DMS79 treated with DMSO at 0.1 percent for 48 hours (cell line): ENCODE results near the gene RAB29.

Source experiments
- DNase-seq: peaks from one replicate; lab custom pipeline; 2025; lab: John Stamatoyannopoulos, UW

Gene RAB29

GRCh38 chr1:205794011-205794730 is 18.9 kb upstream of the RAB29 start:
- no peak for DNase-seq

GRCh38 chr1:205792961-205793673 is 17.8 kb upstream of the RAB29 start:
- DNase-seq: no peak

- DNase-seq: no peak
Measured at GRCh38 chr1:205792481-205792881, 17.2 kb upstream of the RAB29 start.

DNA sequence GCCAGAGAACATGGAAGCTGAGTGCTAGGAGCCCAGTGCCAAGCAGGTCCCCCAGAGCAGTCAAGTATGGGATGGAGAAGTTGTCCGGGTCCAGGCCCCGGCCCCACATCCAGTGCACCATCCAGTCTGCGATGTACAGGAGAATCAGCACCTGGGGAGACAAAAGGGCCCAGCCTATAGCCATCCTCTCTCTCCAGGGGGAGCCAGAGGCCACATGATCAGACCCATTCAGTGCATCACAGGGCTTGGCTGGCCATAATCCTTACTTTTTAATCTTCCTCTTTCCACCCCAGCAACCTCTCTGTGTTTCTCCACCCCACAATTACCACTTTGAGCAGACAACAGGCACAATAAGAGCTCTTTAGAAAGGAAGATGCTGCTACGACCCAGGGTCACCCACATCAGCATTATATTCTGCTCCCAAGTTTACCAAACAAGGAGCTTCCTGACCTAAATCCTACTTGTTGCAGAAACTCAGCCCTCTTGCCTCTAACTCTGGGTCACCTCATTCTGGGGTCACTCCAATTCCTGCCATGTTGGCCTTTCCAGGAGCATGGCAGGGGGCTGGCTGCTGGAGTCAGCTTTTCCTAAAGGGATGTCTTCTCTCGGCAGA is 16.4 kb upstream of the RAB29 start:
- DNase-seq: peak; percentile 39

GRCh38 chr1:205787287-205787916 is 12.1 kb upstream of the RAB29 start:
- no peak for DNase-seq

DNA sequence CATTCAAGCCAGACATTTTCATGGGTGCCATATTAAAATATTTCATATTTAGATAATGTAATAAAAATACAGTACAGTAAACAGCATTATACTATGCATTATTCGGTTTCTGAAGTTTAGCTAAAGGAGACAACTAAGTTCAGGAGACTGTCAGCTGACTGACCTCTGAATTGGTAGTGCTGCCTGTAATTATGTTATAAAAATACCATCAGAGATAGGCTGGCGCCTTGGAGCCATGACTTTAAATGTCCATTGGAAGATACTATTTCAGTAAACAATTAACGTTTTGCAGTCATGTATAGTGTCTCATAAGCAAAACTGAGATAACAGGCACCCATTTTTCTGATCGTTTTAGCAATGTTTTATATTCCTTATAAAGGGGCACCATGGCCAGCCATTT is 11.3 kb upstream of the RAB29 start:
- DNase-seq: no peak

DNA sequence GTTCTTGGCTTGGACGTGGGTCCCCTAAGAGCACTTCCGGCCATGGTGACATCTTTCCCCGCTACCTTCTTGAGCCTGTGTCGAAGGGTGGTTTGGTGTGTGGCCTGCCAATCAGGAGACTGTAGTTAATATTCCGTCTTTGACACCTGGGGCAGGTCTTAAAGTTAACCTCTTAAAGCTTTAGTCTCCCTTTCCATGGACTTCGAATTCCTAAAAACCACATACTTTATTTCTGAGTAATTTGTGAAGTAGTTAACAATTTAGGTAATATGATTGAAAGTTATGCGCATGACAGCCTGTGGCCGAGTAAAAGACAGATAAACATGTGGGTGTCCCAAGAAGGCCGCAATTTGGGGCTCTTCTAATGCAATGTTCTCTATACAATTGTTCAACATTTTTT is 10.2 kb upstream of the RAB29 start:
- DNase-seq: no peak

DNA sequence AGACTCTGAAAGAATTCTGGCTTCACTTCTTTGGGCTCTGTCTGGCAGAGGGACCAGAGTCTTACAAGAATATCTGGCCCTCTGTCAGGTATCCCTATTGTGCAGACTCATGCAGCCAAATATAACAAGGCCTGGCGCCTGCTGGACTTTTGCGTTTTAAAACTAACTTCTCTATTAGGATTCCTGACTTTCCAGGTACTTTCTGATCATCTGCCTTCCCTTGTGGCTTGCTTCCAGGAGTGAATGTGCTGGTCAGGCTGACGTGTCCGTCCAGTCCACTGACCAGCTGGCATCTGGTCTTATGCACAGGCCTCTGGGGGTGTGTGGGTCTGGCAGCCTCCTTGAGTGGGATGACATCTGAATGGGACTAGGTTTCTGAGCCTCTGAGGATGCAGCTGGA is 8.6 kb upstream of the RAB29 start:
- DNase-seq: no peak

GRCh38 chr1:205783433-205783795 is 8.1 kb upstream of the RAB29 start:
- DNase-seq: no peak

- DNase-seq: no peak
Measured at GRCh38 chr1:205782627-205783432, 7.5 kb upstream of the RAB29 start.

DNA sequence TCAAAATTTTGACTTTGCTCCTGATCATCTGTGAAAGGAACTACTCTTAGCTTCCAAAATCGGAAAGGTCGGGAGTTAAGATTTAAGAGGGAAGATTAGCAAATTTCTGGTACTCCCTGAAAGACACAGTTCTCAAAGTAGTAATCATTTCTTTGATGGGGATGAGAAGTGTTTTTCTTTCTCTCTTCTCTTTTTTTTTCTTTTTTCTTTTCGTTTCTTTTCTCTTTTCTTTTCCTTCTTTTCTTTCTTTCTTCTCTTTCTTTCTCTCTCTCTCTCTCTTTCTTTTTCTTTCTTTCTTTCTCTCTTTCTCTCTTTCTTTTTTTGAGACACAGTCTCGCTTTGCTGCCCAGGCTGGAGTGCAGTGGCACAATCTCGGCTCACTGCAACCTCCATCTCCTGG is 5.1 kb upstream of the RAB29 start:
- DNase-seq: no peak

GRCh38 chr1:205777994-205778393 is 2.7 kb upstream of the RAB29 start:
- DNase-seq: no peak

GRCh38 chr1:205775717-205776056 is 405 bp upstream of the RAB29 start:
- DNase-seq: no peak

DNA sequence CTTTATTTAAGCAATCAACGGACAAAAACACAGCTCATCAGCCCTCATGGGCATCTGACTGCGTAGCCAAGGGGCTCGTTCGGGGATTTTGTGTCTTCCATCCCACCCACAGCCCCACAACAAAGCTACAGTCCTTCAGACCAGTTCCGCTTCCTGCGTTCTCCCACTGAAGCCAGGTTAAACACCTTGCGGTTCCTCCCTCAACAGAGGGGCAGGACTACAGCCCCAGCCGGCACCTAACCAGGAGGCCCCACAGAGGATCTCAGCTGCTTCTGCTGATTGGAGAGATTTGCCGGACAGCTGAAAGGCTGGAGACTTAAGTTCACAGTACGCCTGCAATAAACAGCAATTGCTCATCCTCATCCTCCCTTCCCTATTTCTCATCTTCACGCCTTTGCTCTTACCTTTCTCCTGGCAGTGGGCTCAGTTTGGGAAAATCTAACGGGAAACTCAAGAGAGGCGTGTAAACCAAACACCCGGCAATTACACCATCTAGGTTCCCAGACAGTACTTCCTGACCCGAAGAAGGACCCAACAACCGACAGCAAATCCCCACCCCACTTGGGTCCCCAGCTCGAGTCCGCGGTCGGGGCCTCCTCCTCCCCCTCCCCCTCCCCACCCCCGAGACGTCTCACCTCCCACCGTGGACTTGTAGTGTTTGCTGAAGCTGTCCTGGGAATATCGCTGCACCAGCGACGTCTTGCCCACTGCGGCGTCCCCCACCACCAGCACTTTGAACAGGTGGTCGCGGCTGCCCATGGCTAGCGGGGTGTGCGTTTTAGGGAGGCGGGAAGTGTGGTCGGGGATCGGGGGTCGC is 876 bp downstream of the RAB29 start:
- DNase-seq: no peak

- DNase-seq: no peak
Measured at GRCh38 chr1:205772607-205773032, 2.7 kb downstream of the RAB29 start.

- DNase-seq: no peak
Measured at GRCh38 chr1:205770618-205771017, 4.7 kb downstream of the RAB29 start.

GRCh38 chr1:205769641-205770365 is 5.5 kb downstream of the RAB29 start:
- no peak for DNase-seq

GRCh38 chr1:205767248-205767647 is 8.0 kb downstream of the RAB29 start:
- no peak for DNase-seq

DNA sequence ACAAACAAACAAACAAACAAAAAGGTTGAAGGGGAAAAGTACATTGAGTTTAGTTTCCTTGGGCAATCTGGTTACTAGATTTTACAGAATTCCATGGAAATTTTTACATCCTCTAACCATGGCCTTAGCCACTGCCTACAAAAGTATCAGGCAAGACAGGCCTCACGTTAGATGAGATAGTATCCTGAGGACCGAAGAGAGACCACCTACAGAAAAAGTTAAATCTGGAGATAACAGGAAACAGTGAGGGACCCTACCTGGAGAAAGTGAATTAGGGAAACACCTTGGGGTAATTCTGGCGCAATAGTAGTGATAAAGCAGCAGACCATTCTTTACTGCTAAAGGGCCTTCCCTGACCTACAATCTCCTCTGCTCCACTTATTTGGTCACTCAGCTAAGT is 8.7 kb downstream of the RAB29 start:
- no peak for DNase-seq

GRCh38 chr1:205766038-205766437 is 9.2 kb downstream of the RAB29 start:
- no peak for DNase-seq

GRCh38 chr1:205764578-205764977 is 10.7 kb downstream of the RAB29 start:
- no peak for DNase-seq
